Suprapubic skin (tissue), 4 donors: Measurements from ENCODE around the gene MCIDAS. TPM values are rescaled to one million over a fixed set of nuclear protein-coding genes. Genes with fewer than 3 reads are reported as not detected.

Experiments
- DNase-seq, 2 donors: peaks; one replicate each; pipeline ENCODE4 v3.0.0-alpha.2; 2019; ENCODE audit warnings: low spot score in 2 of 2
- H3K27ac ChIP-seq: fragments of 200-600 bp; sonication (generic); one replicate; pipeline ENCODE4 v1.5.1; 2019
- H3K27me3 ChIP-seq: fragments of 200-600 bp; sonication (generic); one replicate; pipeline ENCODE4 v1.5.1; 2019
- H3K36me3 ChIP-seq: fragments of 200-600 bp; sonication (generic); one replicate; pipeline ENCODE4 v1.5.1; 2019
- H3K4me1 ChIP-seq: fragments of 200-600 bp; sonication (generic); one replicate; pipeline ENCODE4 v1.5.1; 2019
- H3K4me3 ChIP-seq: fragments of 200-600 bp; sonication (generic); one replicate; pipeline ENCODE4 v1.5.1; 2019; ENCODE audit warnings: mild to moderate bottlenecking
- H3K9me3 ChIP-seq: fragments of 200-600 bp; sonication (generic); one replicate; pipeline ENCODE4 v1.5.1; 2019
- EP300 ChIP-seq: sonication (generic); formaldehyde crosslinking; IDR thresholded peaks from one replicate; pipeline ENCODE4 v1.6.1; 2017; ENCODE audit warnings: antibody characterized with exemption
- POLR2A ChIP-seq, 2 donors: fragments of 450-650 bp; IDR thresholded peaks; one replicate each; pipeline ENCODE4 v1.6.1; 2017; ENCODE audit warnings: antibody characterized with exemption in 2 of 2, mild to moderate bottlenecking in 2 of 2, moderate library complexity in 2 of 2
- POLR2AphosphoS5 ChIP-seq, 3 donors: sonication (generic); formaldehyde crosslinking; IDR thresholded peaks; one replicate each; pipeline ENCODE4 v1.6.1; 2017; ENCODE audit warnings: antibody characterized with exemption in 3 of 3
- WGBS: methylation state at CpG from one replicate; pipeline ENCODE4 v1.1.5; 2018; 5-methylcytosine and 5-hydroxymethylcytosine counted together
- total RNA-seq, 4 donors: library from RNA; depleted of rRNA; stranded (reverse); fragments of >200 nt; gene quantifications; one replicate each; pipeline ENCODE4 v1.1.0, GENCODE V29; 2016
- TF ChIP-seq, protein P1 (sequence below), 2 donors: fragments of 200-600 bp in 1 of 2; fragments of 450-650 bp in 1 of 2; sonication (generic) in 1 of 2; IDR thresholded peaks; one replicate each; pipeline ENCODE4 v1.5.1; 2016 to 2019; ENCODE audit warnings: antibody characterized with exemption in 2 of 2, mild to moderate bottlenecking in 1 of 2, moderate library complexity in 1 of 2

The MCIDAS gene
- total RNA-seq, 4 donors from 2014 or later = not detected

DNA sequence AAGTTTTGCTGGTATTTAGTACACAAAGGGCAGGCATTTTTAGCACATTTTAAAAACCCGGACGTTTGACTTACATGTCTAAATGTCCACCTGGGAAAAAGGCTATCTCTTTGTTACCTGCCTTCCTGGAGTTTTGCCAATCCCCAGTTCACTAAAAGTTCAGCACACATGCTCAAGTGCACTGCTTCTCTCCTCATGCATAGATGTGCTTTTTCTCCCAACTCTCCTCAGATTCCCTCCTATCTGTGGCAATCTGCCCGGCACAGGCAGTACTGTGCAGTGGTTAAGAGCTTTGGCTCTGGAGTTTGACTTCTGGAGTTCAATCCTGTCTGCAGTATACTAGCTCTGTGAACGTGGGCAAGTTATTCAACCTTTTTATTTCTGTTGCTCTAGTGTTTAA lies 14.6 kb upstream of the MCIDAS start:
- peaks cover 14% of the 10 kb centered on the region for H3K27me3 ChIP-seq
- 64% methylated on average over 4 of the region's 4 CpGs for WGBS
- no peak for TF ChIP-seq POLR2A (IDR thresholded peaks at IDR 0.05)
- TF ChIP-seq, protein P1, sequence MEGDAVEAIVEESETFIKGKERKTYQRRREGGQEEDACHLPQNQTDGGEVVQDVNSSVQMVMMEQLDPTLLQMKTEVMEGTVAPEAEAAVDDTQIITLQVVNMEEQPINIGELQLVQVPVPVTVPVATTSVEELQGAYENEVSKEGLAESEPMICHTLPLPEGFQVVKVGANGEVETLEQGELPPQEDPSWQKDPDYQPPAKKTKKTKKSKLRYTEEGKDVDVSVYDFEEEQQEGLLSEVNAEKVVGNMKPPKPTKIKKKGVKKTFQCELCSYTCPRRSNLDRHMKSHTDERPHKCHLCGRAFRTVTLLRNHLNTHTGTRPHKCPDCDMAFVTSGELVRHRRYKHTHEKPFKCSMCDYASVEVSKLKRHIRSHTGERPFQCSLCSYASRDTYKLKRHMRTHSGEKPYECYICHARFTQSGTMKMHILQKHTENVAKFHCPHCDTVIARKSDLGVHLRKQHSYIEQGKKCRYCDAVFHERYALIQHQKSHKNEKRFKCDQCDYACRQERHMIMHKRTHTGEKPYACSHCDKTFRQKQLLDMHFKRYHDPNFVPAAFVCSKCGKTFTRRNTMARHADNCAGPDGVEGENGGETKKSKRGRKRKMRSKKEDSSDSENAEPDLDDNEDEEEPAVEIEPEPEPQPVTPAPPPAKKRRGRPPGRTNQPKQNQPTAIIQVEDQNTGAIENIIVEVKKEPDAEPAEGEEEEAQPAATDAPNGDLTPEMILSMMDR (IDR thresholded peaks at IDR 0.05) = no peak
- TF ChIP-seq POLR2AphosphoS5 (IDR thresholded peaks at IDR 0.05) = no peak
- no peak for TF ChIP-seq EP300
- H3K27ac ChIP-seq = no peak overlapping the region
- no peak for DNase-seq
- H3K36me3 ChIP-seq = no peaks in the 10 kb centered on the region
- no peaks in the 10 kb centered on the region for H3K4me1 ChIP-seq
- H3K4me3 ChIP-seq = no peak overlapping the region
- no peaks in the 10 kb centered on the region for H3K9me3 ChIP-seq

DNA sequence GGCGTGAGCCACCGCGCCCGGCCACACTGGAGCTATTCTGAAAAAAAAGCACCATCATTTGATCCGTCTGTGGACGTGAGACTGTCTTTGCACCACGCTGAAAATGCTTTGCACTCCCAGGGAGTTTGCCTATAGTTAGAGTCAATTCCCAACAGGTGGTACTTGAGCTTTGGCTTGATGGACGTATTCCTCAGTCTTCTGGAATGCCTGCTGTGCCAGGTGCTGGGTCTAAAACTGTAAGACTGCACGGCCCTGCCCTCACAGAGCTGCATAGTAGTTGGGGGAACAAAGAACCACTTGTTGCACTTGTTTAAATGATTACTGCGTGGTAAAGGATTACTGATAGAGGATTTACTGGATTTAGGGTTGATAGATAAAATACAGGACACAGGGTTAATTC lies 9.7 kb upstream of the MCIDAS start:
- Histone ChIP-seq H3K4me1 (peaks cover 30% of the 10 kb centered on the region), H3K27me3 (peaks cover 44% of the 10 kb centered on the region), H3K4me3 (no peak overlapping the region), H3K9me3 (no peaks in the 10 kb centered on the region), H3K36me3 (no peaks in the 10 kb centered on the region), H3K27ac (no peak overlapping the region)
- TF ChIP-seq POLR2AphosphoS5 (IDR thresholded peaks at IDR 0.05) (no peak), POLR2A (IDR thresholded peaks at IDR 0.05) (no peak), EP300 (no peak)
- TF ChIP-seq, protein P1 (IDR thresholded peaks at IDR 0.05) = no peak
- 85% methylated on average over 10 of the region's 10 CpGs for WGBS
- DNase-seq = no peak

DNA sequence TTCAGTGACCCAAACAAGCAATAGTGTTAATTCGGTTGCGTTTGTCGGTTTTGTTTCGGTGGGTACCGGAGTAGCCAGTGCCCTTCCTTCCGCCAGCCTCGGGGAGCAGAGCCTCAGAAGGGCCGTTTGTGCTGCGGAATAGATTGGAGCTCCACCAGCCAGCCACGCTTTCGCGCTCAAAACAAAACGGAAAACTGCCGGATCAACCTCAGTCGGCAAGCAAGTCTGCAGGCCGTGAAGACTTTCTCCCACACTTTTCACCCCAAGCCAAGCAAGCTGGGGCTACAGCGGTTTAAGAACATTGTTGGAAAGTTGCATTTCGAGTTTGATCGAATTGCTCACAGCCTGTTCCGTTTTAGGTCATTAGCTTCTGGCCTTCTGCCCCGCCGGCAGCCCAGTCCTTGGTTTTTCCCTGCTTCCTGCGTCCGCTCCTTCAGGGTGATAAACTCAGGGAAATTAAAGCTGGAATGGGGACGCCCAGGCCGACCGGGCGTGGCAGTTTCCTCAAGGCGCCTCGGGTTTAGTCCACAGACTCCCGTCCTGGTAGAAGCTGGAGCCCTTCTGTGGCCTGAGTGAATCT lies 7.1 kb upstream of the MCIDAS start:
- TF ChIP-seq EP300 (no peak), POLR2A (IDR thresholded peaks at IDR 0.05) (no peak), POLR2AphosphoS5 (IDR thresholded peaks at IDR 0.05) (no peak)
- TF ChIP-seq, protein P1 (IDR thresholded peaks at IDR 0.05) = no peak
- DNase-seq = no peak

GRCh38 chr5:55232985-55233928 lies 6.1 kb upstream of the MCIDAS start, which contains the start of gene CCNO:
CCNO (minus strand) TSS chr5:55233608; CDS start chr5:55233523, 85 bp downstream.
- Histone ChIP-seq H3K27ac (peak within 1 kb of the TSS; percentile 53), H3K9me3 (no peaks in the 10 kb centered on the region), H3K36me3 (no peaks in the 10 kb centered on the region), H3K27me3 (peaks cover 72% of the 10 kb centered on the region), H3K4me3 (peak within 1 kb of the TSS; percentile 78), H3K4me1 (peaks cover 38% of the 10 kb centered on the region)
- under 1% methylated on average over 39 of the region's 106 CpGs for WGBS
- TF ChIP-seq POLR2AphosphoS5 (IDR thresholded peaks at IDR 0.05) (no peak), POLR2A (IDR thresholded peaks at IDR 0.05) (no peak), EP300 (no peak)
- TF ChIP-seq, protein P1 (IDR thresholded peaks at IDR 0.05) = no peak
- DNase-seq = peak in 1 of 2 donors; percentile 70

More for the DNA sequence above, 7.1 kb upstream of the MCIDAS start:
- Histone ChIP-seq H3K4me3 (peak overlapping the region; percentile 78), H3K36me3 (no peaks in the 10 kb centered on the region), H3K9me3 (no peaks in the 10 kb centered on the region), H3K27ac (no peak overlapping the region), H3K4me1 (peaks cover 38% of the 10 kb centered on the region), H3K27me3 (peaks cover 63% of the 10 kb centered on the region)
- 4% methylated on average over 15 of the region's 31 CpGs for WGBS
